ENCODE results near the gene TMOD3.

TMOD3 gene

GRCh38 chr15:51828621-51829375 lies 655 bp upstream of the TMOD3 start:
- no peak for DNase-seq (ENCODE audit: low read depth in 3 of 3, low spot score in 1 of 3)

- DNase-seq (ENCODE audit: low read depth in 3 of 3, low spot score in 1 of 3), result no peak
These were observed 888 bp downstream of the TMOD3 start for GRCh38 chr15:51830276-51830806.

GRCh38 chr15:51833772-51834171 lies 4.3 kb downstream of the TMOD3 start:
- no peak for DNase-seq (ENCODE audit: low read depth in 3 of 3, low spot score in 1 of 3)

GRCh38 chr15:51837792-51838251 lies 8.4 kb downstream of the TMOD3 start:
- no peak for DNase-seq (ENCODE audit: low read depth in 3 of 3, low spot score in 1 of 3)

GRCh38 chr15:51838270-51838669 lies 8.8 kb downstream of the TMOD3 start:
- no peak for DNase-seq (ENCODE audit: low read depth in 3 of 3, low spot score in 1 of 3)

DNA sequence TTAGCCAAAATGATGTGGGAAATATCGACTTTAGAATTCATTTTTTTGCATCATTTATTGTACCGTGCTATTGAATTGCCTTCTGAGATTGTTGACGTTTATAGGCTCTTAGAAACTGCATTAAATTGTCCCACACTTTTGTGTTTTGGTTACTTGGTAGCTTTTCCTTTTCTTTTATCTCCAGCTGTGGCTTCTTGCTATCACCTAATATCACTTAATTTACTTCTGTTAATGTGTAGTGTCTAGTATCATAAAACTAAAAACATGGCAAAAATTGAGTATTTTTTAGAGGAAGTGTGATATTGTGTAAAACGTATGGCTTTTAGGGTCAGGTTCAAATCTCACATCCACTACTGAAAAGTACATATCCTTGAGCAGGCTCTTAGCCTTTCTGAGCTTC lies 11.2 kb downstream of the TMOD3 start:
- DNase-seq (ENCODE audit: low read depth in 3 of 3, low spot score in 1 of 3), result no peak

GRCh38 chr15:51841406-51842040 lies 12.1 kb downstream of the TMOD3 start:
- no peak for DNase-seq (ENCODE audit: low read depth in 3 of 3, low spot score in 1 of 3)

GRCh38 chr15:51842265-51842664 lies 12.8 kb downstream of the TMOD3 start:
- no peak for DNase-seq (ENCODE audit: low read depth in 3 of 3, low spot score in 1 of 3)

- no peak for DNase-seq (ENCODE audit: low read depth in 3 of 3, low spot score in 1 of 3)
These were observed 13.6 kb downstream of the TMOD3 start for GRCh38 chr15:51842852-51843737.

- DNase-seq (ENCODE audit: low read depth in 3 of 3, low spot score in 1 of 3), result no peak
These were observed 15.4 kb downstream of the TMOD3 start for GRCh38 chr15:51844747-51845426.

DNA sequence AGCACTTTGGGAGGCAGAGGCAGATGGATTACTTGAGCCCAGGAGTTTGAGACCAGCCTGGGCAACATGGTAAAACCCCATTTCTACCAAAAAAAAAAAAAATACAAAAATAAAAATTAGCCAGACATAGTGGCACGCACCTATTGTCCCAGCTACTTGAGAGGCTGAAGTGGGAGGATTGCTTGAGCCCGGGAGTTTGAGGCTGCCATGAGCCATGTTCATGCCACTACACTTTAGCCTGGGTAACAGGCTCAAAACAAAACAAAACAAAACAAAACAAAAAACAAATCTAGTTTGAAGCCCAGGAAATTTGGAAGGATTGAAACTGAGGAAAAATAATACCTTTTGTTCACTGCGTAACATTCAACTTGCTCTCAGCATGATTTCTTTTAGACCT lies 16.6 kb downstream of the TMOD3 start:
- no peak for DNase-seq (ENCODE audit: low read depth in 3 of 3, low spot score in 1 of 3)

DNA sequence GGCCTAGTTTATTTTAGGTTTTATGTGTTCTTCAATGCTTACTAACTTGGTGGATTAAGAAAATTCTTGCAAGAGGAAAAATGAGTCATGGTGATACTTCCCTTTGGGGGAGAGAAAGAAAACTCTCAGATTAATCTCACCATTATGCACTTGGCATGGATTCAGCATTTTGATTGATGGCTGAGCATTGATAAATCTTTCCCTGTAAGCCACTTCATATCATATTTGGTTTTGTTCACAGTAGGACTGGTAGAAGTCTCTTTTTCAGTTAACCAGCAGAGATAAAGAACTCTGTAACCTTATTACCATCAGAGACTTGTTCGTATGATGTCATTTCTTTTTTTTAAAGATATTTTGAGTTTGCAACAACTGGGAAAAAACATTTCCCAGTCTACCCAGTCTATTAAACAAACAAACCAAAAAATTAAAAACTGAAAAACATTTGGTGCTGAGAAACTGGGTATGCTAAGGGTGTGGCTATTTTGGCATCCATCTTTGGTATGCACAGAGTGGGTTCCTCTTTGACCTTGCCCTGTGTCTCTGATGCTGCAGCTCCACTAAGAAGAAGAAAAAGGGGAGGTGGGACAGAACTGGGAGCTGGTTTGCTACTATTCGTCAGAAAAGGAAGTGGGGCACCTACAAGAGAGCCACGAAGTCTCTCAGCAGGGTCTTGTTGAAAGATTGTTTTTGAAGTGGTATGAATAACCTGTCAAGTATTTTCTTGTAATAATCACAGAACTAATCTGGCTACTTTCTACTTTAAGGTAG lies 17.2 kb downstream of the TMOD3 start:
- DNase-seq (ENCODE audit: low read depth in 3 of 3, low spot score in 1 of 3), result no peak

GRCh38 chr15:51848811-51849210 lies 19.4 kb downstream of the TMOD3 start:
- no peak for DNase-seq (ENCODE audit: low read depth in 3 of 3, low spot score in 1 of 3)

GRCh38 chr15:51849860-51850259 lies 20.4 kb downstream of the TMOD3 start:
- no peak for DNase-seq (ENCODE audit: low read depth in 3 of 3, low spot score in 1 of 3)

DNA sequence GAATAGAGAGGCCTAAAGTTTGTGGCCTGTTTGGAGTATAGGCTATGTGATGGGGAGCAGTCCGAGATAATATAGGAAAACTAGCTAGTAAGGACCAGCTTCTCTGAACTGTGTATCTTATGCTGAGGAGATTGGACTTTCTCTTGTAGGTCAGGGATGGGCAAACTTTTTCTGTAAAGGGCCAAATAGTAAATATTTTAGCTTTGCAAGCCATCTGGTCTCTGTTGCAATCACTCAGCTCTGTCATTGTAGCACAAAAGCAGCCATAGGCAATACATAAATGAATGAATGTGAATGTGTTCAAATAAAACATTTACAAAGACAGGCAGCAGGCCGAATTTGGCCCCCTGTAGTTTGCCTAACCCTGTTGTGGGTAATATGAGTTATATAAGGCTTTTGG lies 24.5 kb downstream of the TMOD3 start:
- DNase-seq (ENCODE audit: low read depth in 3 of 3, low spot score in 1 of 3), result no peak

DNA sequence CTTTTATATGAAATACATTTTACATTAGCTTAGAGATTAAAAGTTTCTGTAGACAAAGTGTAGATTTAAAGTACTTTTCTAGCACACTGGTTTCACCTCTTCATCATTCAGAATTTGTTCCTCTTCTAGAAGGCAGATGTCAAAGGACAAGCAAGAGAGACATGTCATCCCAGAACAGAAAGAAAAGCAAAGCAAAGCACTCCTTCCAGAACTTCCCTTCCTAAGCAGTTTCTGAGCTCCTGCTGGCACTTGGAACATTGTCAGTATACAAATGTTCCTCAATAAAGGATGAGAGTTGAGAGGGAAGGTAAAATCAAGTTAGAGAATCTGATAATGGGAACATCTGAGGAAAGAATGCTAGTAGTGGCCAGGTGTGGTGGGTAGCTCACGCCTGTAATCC lies 26.2 kb downstream of the TMOD3 start:
- DNase-seq (ENCODE audit: low read depth in 3 of 3, low spot score in 1 of 3), result no peak

DNA sequence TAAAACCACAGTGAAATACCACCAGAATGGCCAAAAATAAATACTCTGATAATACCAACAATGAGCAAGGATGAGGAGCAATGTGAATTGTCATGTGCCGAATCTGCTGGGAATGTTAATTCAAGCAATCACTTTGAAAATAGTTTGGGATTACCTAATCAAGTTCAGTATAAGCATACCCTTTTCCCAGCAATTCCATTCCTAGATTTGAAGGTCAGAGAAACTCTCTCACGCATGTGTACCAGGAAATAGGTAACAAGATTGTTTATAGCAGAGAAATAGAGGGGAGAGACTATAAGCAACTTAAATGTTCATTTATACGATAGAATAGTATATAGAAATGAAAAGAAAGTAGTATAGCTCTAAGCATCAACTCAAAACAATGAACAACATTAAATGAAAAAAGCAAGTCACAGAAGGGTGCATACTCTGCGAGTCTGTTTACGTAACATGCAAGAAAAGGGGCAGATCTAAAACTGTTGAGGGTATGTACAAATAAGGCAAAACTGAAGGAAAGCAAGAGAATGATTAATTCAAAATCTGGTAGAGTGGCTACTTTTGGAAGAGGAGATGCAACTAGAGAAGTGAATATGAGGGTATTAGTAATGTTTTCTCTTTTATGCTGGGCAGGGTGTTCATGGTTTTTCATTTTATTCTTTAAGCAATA lies 27.4 kb downstream of the TMOD3 start:
- no peak for DNase-seq (ENCODE audit: low read depth in 3 of 3, low spot score in 1 of 3)

DNA sequence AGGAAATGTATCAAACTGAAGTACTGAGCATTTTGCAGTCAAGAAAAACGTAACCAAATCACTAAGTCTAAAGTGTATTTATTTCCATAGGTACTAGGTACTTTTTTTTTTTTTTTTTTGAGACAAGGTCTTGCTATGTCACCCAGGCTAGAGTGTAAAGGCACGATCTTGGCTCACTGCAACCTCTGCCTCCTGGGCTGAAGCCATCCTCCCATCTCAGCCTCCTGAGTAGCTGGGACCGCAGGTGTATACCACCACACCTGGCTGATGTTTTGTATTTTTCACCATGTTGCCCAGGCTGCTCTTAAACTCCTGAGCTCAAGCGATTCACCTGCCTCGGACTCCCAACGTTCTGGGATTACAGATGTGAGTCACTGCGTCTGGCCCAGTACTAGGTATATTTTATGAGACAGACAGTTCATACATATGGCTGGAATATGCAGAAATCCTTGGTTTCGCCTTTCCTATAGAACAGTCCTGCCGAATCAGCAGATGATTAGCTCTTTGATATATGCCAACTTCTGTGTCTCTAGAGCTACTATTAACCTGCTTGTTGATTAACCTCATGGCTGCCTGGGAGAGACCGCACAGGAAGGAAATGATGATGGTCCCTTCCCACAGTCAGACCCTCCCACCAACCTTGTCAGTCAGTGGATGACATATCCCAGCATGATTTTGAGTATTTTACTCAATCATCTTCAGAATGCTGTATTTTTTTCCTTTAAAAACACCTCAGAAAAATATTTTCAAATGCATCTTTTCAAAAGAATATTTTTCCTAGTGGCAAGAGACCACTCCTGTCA lies 32.3 kb downstream of the TMOD3 start:
- peak; percentile 23 to 27 (median 25) for DNase-seq (ENCODE audit: low read depth in 3 of 3, low spot score in 1 of 3)

- DNase-seq (ENCODE audit: low read depth in 3 of 3, low spot score in 1 of 3), result no peak
These were observed 33.7 kb downstream of the TMOD3 start for GRCh38 chr15:51863131-51863530.
